GM13976 (cell line): ENCODE measurements around the gene SKIDA1.

Experiments used
- DNase-seq: peaks from one replicate; pipeline ENCODE4 v3.0.0; 2012; ENCODE audit warnings: low spot score
- in situ Hi-C: fragments of 300-500 bp; cut with MboI; formaldehyde crosslinking; loops from one replicate; pipeline ENCODE4 v1.12.0; 2022; ENCODE audit warnings: low sequenced_read_pairs, mixed read lengths, inconsistent platforms; ENCODE audit not compliant: unreplicated experiment
- TF ChIP-seq, protein P1 (sequence below): IDR thresholded peaks from 2 replicates; pipeline ENCODE4 v1.5.1; 2012; ENCODE audit warnings: borderline replicate concordance, mild to moderate bottlenecking; ENCODE audit not compliant: insufficient read depth; ENCODE audit errors: extremely low read depth, missing control alignments, control extremely low read depth

SKIDA1 gene

DNA sequence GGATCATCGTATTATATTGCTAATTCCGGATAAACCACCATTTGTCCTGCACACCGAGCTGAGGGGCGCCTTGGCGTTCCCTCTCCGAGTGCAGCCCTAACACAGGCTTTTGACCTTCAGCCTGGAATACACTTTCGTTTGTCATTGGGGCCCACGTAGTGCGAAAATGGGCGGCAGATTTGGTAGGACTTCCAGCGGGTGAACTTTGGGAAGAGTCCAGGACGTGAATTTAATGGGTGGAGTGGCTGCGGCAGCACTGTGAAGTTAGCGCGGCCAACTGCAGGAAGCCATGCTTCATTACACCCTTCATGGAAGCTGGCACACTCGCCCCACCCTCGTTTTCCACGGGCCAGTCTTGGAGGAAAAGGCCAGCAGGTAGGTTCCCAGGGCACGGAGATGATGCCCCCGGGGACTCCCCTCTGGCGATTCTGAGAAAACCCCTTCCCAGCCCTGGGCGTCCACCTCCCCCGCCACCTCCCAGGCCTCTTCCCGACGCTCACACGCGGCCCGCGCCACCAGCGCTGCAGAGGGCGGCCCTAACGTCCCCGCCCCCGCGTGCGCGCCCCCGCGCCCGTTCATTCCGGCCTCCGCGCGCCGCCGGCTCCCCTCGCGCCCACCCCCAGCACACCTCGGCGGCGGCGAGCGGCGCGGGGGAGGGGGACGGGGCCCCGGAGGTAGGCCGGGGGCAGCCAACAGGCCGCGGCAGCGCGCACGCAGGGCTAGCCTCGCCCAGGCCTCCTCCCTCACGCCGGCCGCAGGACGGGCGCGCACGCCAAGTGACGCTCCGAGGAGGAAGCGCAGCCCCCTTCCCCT lies 8.2 kb upstream of the SKIDA1 start, which contains the start of gene MLLT10:
MLLT10 (plus strand) TSS at position 766 of the 813 bp plus-strand sequence. CDS start 413 bp downstream, outside the sequence.
- TF ChIP-seq, protein P1, sequence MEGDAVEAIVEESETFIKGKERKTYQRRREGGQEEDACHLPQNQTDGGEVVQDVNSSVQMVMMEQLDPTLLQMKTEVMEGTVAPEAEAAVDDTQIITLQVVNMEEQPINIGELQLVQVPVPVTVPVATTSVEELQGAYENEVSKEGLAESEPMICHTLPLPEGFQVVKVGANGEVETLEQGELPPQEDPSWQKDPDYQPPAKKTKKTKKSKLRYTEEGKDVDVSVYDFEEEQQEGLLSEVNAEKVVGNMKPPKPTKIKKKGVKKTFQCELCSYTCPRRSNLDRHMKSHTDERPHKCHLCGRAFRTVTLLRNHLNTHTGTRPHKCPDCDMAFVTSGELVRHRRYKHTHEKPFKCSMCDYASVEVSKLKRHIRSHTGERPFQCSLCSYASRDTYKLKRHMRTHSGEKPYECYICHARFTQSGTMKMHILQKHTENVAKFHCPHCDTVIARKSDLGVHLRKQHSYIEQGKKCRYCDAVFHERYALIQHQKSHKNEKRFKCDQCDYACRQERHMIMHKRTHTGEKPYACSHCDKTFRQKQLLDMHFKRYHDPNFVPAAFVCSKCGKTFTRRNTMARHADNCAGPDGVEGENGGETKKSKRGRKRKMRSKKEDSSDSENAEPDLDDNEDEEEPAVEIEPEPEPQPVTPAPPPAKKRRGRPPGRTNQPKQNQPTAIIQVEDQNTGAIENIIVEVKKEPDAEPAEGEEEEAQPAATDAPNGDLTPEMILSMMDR: no peak
- in situ Hi-C loops: no loop called here
- DNase-seq: peak; percentile 95

DNA sequence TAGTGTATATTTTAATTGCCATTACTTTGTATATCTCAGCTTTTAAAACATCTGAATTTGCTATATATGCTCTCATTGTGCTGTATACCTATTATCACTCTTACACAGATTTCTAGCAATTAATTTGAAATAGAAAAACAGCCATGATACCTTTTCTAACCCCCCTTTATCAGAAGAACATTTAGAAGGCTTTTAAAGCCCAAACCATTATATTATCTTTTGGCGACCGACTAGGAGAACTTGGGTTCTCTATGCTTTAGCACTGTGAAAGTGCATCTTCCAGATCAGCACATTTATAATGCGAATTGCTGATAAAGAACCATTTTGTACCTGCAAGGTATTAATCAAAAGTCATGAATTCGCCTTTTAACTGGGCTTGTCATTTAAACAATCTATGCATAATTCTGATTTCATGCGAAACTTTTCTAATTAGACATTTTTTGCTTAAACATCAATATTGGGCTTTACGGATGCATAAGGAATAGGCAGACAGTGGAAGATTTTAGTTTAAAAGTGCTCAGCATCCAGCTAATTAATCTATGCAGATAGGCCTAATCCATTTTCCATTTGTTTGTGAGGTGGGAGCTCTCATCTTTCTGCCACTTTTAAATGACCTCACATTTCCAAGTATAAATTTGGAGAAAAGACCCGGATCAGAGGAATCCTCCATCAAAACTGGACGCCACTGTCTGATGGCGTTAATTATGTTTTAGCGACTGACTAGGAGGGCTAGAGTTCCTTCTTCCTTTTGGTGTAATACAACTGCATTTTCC lies 7.4 kb upstream of the SKIDA1 start:
- TF ChIP-seq, protein P1: no peak
- no peak for DNase-seq
- in situ Hi-C loops: no loop called here

DNA sequence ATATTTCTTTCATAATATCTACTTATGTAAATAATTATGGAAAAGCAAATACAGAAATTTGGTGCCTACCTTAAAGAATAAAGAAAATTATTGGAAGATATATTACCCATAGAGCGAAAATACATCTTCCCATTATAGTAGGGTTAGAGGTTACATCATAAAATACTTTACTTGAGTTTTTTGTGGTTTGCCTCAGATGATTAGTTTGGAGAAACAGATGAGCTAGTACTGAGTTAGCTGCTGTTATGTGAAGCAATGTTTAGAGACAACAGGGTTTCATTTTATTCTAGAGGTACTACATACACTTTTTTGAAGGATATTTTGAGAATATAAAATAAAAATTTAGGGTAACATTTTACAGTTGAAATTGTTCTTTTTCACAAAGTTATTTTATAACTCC lies 5.7 kb upstream of the SKIDA1 start:
- DNase-seq: no peak
- TF ChIP-seq, protein P1: no peak
- in situ Hi-C loops: no loop called here

DNA sequence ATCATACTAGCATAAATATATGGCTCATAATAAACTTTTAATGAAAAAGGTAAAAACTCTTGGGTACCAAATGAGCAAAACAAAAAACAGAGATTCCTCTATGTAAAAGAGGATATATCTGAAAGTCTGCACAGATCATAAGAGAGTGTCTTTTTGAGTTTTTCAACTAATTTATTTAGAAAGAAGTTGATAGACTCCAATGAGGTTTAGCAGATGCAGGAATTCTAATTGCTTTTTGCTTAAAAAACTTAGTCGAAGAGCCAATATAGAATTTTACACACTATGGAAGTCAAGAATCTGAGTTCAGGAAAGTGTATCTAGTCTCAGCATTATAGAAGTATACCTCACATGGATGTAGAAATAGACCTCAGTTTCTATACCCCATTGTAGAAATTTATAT lies 5.2 kb upstream of the SKIDA1 start:
- no peak for DNase-seq
- in situ Hi-C loops: no loop called here
- TF ChIP-seq, protein P1: no peak

DNA sequence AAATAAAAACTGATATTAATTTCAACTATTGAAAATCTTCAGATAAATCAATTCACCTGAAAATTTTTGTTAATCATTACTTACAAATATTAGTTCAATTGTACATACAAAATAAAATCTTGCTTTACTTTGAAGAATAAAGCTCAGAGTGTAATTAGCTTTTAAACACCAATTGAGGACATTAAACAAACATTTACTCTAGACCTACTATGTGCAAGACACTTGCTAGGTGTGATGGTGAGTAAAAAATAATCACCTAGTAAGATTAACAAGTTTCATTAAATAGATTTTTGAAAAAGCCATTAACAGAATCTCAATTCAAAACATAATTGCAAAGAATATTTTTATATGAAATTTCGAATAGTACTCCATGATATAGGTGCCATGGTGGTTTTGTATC lies 4.7 kb upstream of the SKIDA1 start:
- DNase-seq: no peak
- TF ChIP-seq, protein P1: no peak
- in situ Hi-C loops: no loop called here

DNA sequence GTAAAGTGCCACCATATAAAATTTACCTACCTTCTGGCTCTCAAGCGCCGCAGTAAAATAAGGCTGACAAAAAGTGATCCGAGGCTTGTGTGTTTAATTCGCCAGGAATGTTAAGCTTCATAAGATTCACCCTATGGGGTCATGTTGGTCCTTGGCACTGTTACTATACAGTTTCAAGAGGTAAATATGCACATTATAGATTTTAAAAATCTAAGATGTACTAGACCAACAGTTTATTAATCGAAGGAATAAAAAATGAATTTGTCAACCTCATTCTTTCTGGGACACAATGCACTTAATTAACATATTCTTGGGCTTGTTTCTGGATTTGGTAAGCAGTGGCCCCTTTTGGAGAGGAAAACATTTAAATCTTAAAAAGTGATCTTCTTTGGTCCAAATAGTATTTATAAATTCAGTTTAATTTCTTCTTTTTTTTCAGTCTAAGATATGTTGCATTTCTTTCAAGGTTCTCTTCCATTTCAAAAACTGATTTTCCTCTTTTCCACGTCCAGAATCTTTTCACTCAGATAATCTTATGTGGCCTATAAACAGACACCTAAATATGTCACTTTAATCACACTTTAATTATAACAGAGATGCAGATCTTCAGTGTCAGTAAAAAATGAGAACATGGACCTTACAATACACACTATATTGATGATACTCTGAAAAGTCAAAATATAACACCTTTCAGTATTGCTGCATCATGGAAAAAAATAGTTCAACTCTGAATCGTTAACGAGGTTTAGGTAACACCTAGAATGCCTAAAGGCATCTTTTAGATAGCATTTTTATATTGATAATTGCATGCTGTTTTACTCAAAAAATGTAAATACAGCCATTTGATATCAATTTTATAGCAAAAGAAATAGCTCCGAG lies 3.8 kb upstream of the SKIDA1 start:
- no peak for DNase-seq
- TF ChIP-seq, protein P1: no peak
- in situ Hi-C loops: no loop called here
